SJCRH30 (cell line): ENCODE results near the gene CD5L. TPM values are rescaled to one million over a fixed set of nuclear protein-coding genes. Genes with fewer than 3 reads are reported as not detected.

ENCODE experiments used
- total RNA-seq: library from RNA; depleted of rRNA; stranded (reverse); fragments of >200 nt; shearing (Covaris generic); gene quantifications from 2 replicates; pipeline ENCODE4 v1.2.3, GENCODE V29; 2014; rRNA removed

The CD5L gene
- total RNA-seq, 1 experiment from 2014 or later = not detected

Other genes with a start within 250 kb of the CD5L start
- gene FCRL4, start 243.7 kb downstream of the CD5L start, total RNA-seq = not detected in 2 replicates
- not detected in 2 replicates for gene FCRL3, start 141.0 kb downstream of the CD5L start, total RNA-seq
- not detected in 2 replicates for gene FCRL2, start 64.7 kb downstream of the CD5L start, total RNA-seq
- gene FCRL1, start 21.7 kb downstream of the CD5L start, total RNA-seq = not detected in 2 replicates
- 26.3 and 26.4 TPM in 2 replicates for gene KIRREL1, start 151.8 kb upstream of the CD5L start, total RNA-seq